Breast epithelium (tissue), 4 donors: ENCODE data around the gene FIBCD1. TPM values are rescaled to one million over a fixed set of nuclear protein-coding genes. Genes with fewer than 3 reads are reported as not detected.

Source experiments
- DNase-seq, 2 donors: peaks; one replicate each; pipeline ENCODE4 v3.0.0-alpha.2; 2019; ENCODE audit warnings: low spot score in 2 of 2
- H3K27ac ChIP-seq, 2 donors: fragments of 200-600 bp; sonication (generic) in 1 of 2; one replicate each; pipeline ENCODE4 v1.5.1; 2016 to 2019; ENCODE audit warnings: mild to moderate bottlenecking in 1 of 2
- H3K27me3 ChIP-seq, 2 donors: fragments of 200-600 bp; sonication (generic) in 1 of 2; one replicate each; pipeline versions ENCODE4 v1.5.1 to v1.6.0; 2017 to 2019; ENCODE audit warnings: control low read depth in 1 of 2, mild to moderate bottlenecking in 1 of 2
- H3K36me3 ChIP-seq: fragments of 200-600 bp; one replicate; pipeline ENCODE4 v1.5.1; 2019
- H3K4me1 ChIP-seq, 2 donors: fragments of 200-600 bp; sonication (generic); one replicate each; pipeline ENCODE4 v1.5.1; 2016 to 2019; ENCODE audit warnings: control low read depth in 1 of 2
- H3K4me3 ChIP-seq, 3 donors: fragments of 200-600 bp; sonication (generic); 1 replicate in 2 of 3; 2 replicates in 1 of 3; pipeline ENCODE4 v1.5.1; 2016 to 2019; ENCODE audit warnings: mild to moderate bottlenecking in 3 of 3, moderate library complexity in 2 of 3
- H3K9me3 ChIP-seq, 2 donors: fragments of 200-600 bp; sonication (generic) in 1 of 2; one replicate each; pipeline ENCODE4 v1.5.1; 2016 to 2019; ENCODE audit warnings: control low read depth in 1 of 2
- POLR2A ChIP-seq: fragments of 450-650 bp; IDR thresholded peaks from one replicate; pipeline ENCODE4 v1.6.1; 2016; ENCODE audit warnings: antibody characterized with exemption, mild to moderate bottlenecking, moderate library complexity
- POLR2AphosphoS5 ChIP-seq, 3 donors: sonication (generic); formaldehyde crosslinking; IDR thresholded peaks; one replicate each; pipeline ENCODE4 v1.6.1; 2017; ENCODE audit warnings: antibody characterized with exemption in 3 of 3
- intact Hi-C: fragments of 100-400 bp; cut with DNase I; formaldehyde crosslinking; loops from one replicate; pipeline ENCODE4 v1.15.1; 2023; ENCODE audit warnings: low total_unique reads
- total RNA-seq, 3 donors: library from RNA; depleted of rRNA; stranded (reverse); fragments of >200 nt; gene quantifications; one replicate each; pipeline ENCODE4 v1.1.0, GENCODE V29; 2016
- TF ChIP-seq, protein P1 (sequence below), 3 donors: fragments of 450-650 bp; IDR thresholded peaks; one replicate each; pipeline ENCODE4 v1.5.1; 2016 to 2017; ENCODE audit warnings: antibody characterized with exemption in 3 of 3, mild to moderate bottlenecking in 3 of 3, moderate library complexity in 3 of 3

FIBCD1 gene
- total RNA-seq, 3 donors from 2014 or later, result 0.16 to 0.44 TPM; not detected in 1

DNA sequence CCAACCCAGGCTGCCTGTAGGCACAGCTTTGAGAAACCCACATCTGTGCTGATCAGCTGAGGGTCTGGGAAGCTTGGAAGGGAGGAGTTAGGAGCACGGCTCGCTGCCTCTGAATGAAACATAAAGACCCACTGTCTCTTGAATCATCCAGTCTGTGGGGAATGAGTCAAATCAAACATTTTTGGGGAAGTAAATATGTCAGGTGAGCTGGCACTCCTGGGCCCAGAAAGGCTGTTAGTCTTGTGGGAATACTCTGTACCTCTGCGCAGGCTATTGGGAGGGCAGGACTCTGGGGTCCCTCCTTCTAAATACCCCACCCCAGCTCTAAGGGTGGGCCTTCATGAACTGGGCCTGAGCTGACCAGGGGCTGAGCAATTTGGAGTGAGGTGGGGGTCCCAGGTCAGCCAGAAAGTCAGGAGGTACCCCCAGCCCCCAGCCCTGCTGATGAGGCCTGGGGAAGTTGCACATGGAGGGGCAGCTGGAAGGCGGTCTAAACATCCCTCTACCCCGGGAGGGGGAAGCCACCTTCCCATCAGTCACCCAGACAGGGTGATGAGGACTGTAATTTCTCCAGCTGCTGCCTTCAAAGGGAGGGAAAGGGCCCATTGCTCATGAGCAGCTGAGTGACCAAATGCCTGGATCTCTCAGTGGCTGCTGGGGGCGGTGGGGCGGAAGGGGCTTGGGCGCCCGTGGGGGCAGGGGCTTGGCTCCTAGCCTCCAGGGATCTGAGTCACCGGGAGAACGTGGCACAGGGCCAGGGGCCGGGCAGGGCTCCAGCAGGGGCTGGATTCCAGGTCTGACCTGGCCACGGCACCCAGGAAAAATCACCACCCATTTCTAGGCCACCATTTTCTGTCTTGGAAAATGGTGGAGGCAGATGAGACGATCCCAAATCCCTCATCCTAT, 10.8 kb downstream of the FIBCD1 start:
- peaks cover 0 to 5% of the 10 kb centered on the region in 2 donors for H3K4me1 ChIP-seq
- intact Hi-C loops, result loop anchor here (5.0 kb wide), 1 partner anchor 84 kb away; no protein-coding TSS in a partner anchor
- no peak for DNase-seq
- TF ChIP-seq POLR2AphosphoS5 (IDR thresholded peaks at IDR 0.05), result no peak
- no peak for TF ChIP-seq POLR2A
- TF ChIP-seq, protein P1, sequence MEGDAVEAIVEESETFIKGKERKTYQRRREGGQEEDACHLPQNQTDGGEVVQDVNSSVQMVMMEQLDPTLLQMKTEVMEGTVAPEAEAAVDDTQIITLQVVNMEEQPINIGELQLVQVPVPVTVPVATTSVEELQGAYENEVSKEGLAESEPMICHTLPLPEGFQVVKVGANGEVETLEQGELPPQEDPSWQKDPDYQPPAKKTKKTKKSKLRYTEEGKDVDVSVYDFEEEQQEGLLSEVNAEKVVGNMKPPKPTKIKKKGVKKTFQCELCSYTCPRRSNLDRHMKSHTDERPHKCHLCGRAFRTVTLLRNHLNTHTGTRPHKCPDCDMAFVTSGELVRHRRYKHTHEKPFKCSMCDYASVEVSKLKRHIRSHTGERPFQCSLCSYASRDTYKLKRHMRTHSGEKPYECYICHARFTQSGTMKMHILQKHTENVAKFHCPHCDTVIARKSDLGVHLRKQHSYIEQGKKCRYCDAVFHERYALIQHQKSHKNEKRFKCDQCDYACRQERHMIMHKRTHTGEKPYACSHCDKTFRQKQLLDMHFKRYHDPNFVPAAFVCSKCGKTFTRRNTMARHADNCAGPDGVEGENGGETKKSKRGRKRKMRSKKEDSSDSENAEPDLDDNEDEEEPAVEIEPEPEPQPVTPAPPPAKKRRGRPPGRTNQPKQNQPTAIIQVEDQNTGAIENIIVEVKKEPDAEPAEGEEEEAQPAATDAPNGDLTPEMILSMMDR (IDR thresholded peaks at IDR 0.05), result no peak
- no peaks in the 10 kb centered on the region for H3K9me3 ChIP-seq
- peak overlapping the region; percentile 27 to 80 for H3K27ac ChIP-seq
- H3K27me3 ChIP-seq, result peaks cover 0 to 10% of the 10 kb centered on the region in 2 donors
- H3K4me3 ChIP-seq, result no peak overlapping the region
- no peaks in the 10 kb centered on the region for H3K36me3 ChIP-seq

DNA sequence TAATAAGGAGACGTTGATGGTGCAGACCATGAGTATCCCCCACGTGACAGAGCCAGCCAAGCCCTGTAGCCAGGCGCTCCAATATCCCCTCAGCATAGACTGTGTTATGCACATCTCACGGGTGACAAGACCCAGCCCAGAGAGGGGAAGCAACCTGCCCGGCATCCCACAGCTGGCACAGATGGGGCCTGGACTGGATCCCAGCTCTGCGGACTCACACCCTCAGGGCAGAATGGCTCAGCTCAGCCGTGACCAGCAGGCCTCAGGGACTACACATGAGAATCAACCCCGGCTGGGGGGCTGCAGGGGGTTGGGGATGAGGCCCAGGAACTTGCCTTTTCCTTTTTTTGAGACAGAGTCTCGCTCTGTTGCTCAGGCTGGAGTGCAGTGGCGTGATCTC, 11.7 kb downstream of the FIBCD1 start:
- Histone ChIP-seq H3K36me3 (no peaks in the 10 kb centered on the region), H3K27me3 (peaks cover 0 to under 1% of the 10 kb centered on the region in 2 donors), H3K4me3 (no peak overlapping the region), H3K27ac (peak overlapping the region in 1 of 2 donors; percentile 80), H3K9me3 (no peaks in the 10 kb centered on the region), H3K4me1 (no peaks in the 10 kb centered on the region)
- intact Hi-C loops, result loop anchor here (5.0 kb wide), 1 partner anchor 85 kb away; no protein-coding TSS in a partner anchor
- TF ChIP-seq, protein P1 (IDR thresholded peaks at IDR 0.05), result no peak
- TF ChIP-seq POLR2AphosphoS5 (IDR thresholded peaks at IDR 0.05) (no peak), POLR2A (no peak)
- DNase-seq, result no peak

DNA sequence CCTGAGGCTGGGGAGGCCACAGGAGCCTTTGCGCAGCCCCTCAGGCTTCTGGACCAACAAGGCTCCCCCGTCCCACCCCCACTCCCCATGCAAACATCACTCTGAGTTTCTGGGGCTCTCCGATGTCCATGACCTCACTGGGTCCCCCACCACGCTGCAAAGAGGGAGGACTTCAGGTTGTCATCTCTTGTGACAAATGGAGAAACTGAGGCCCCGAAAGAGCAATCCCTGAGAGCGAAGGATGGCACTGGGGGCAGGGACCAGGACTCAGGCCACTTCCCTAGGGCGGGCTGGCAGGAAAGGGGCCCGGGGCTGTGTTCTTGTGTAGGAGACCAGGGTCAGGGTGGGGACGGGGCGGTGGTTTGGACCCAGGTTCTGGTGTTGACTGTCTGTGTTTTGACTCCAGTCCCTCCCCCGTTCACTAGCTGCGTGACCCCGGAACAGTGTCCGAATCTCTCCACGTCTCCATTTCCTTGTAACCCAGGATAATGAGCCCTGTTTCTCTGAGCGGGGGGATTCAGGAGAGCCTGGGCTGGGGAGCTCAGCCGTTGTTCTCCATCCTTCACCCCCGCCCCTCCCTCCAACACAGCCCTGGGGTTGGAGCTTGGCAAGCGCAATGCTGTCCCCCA, 13.9 kb downstream of the FIBCD1 start:
- Histone ChIP-seq H3K4me1 (no peaks in the 10 kb centered on the region), H3K36me3 (no peaks in the 10 kb centered on the region), H3K4me3 (no peak overlapping the region), H3K27me3 (peaks cover 0 to 6% of the 10 kb centered on the region in 2 donors), H3K27ac (no peak overlapping the region), H3K9me3 (no peaks in the 10 kb centered on the region)
- TF ChIP-seq POLR2AphosphoS5 (IDR thresholded peaks at IDR 0.05) (no peak), POLR2A (no peak)
- TF ChIP-seq, protein P1 (IDR thresholded peaks at IDR 0.05), result no peak
- intact Hi-C loops, result loop anchor here (5.0 kb wide), 1 partner anchor 87 kb away; no protein-coding TSS in a partner anchor
- DNase-seq, result no peak

DNA sequence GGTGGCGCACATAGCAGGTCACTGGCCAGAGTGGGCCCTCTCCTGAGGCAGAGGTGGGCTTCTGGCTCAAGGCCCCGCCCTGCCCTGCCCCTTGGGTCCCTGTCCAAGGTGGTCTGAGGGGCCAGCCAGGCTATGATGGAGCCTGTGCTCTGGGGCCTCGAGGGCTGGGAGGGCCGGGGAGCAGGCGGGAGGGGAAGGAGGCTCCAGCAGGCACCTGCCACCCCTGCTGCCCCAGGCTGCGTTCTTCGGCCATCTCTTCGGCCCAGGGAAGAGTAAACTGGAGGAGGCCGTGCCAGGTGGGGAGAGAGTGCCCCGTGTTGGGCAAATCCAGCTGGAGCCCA, 14.6 kb downstream of the FIBCD1 start:
- H3K27me3 ChIP-seq, result peaks cover 0 to 12% of the 10 kb centered on the region in 2 donors
- DNase-seq, result no peak
- H3K9me3 ChIP-seq, result no peaks in the 10 kb centered on the region
- TF ChIP-seq POLR2A, result no peak
- no peak for TF ChIP-seq POLR2AphosphoS5 (IDR thresholded peaks at IDR 0.05)
- TF ChIP-seq, protein P1 (IDR thresholded peaks at IDR 0.05), result no peak
- H3K4me1 ChIP-seq, result no peaks in the 10 kb centered on the region
- no peaks in the 10 kb centered on the region for H3K36me3 ChIP-seq
- H3K27ac ChIP-seq, result no peak overlapping the region
- intact Hi-C loops, result no loop called here
- no peak overlapping the region for H3K4me3 ChIP-seq
